Chondrocyte (in vitro differentiated cells): ENCODE measurements around the gene DCDC2B. TPM values are rescaled to one million over a fixed set of nuclear protein-coding genes. Genes with fewer than 3 reads are reported as not detected.

ENCODE experiments used
- DNase-seq: peaks from one replicate; pipeline ENCODE4 v3.0.0; 2021; ENCODE audit warnings: mixed read lengths, low spot score
- H3K27ac Mint-ChIP-seq: one replicate; pipeline ENCODE4 v1.8.0; 2021; ENCODE audit warnings: mild to moderate bottlenecking, moderate library complexity, mixed read lengths; ENCODE audit not compliant: unreplicated experiment
- H3K27me3 Mint-ChIP-seq: 2 replicates; pipeline ENCODE4 v1.8.0; 2021; ENCODE audit warnings: low read depth, mixed read lengths
- H3K36me3 Mint-ChIP-seq: 2 replicates; pipeline ENCODE4 v1.8.0; 2021; ENCODE audit warnings: low read depth, mixed read lengths
- H3K4me1 Mint-ChIP-seq: 2 replicates; pipeline ENCODE4 v1.8.0; 2021; ENCODE audit warnings: low read depth, mild to moderate bottlenecking, mixed read lengths
- H3K4me3 Mint-ChIP-seq: one replicate; pipeline ENCODE4 v1.8.0; 2021; ENCODE audit warnings: mild to moderate bottlenecking, moderate library complexity, mixed read lengths; ENCODE audit not compliant: unreplicated experiment
- H3K9me3 Mint-ChIP-seq: 2 replicates; pipeline ENCODE4 v1.8.0; 2021; ENCODE audit warnings: low read depth, mixed read lengths
- CTCF ChIP-seq: fragments of 200-600 bp; sonication (generic); IDR thresholded peaks from 2 replicates; pipeline ENCODE4 v1.5.0; 2021; ENCODE audit warnings: antibody characterized with exemption, mild to moderate bottlenecking, moderate library complexity
- total RNA-seq: library from RNA; stranded (reverse); gene quantifications from 3 replicates; pipeline ENCODE4 v1.2.1, GENCODE V29; 2021

DCDC2B gene
- total RNA-seq, 1 donor from 2014 or later: not detected

GRCh38 chr1:32187850-32188249 lies 21.0 kb upstream of the DCDC2B start:
- no peaks in the 10 kb centered on the region for H3K9me3 Mint-ChIP-seq
- H3K4me3 Mint-ChIP-seq: no peak overlapping the region
- H3K27me3 Mint-ChIP-seq: no peaks in the 10 kb centered on the region
- H3K4me1 Mint-ChIP-seq: peaks cover 27% of the 10 kb centered on the region
- DNase-seq: no peak
- no peak for TF ChIP-seq CTCF
- H3K27ac Mint-ChIP-seq: no peak overlapping the region
- H3K36me3 Mint-ChIP-seq: peaks cover 51% of the 10 kb centered on the region

- H3K9me3 Mint-ChIP-seq: no peaks in the 10 kb centered on the region
- TF ChIP-seq CTCF: no peak
- no peak for DNase-seq
- H3K4me1 Mint-ChIP-seq: peaks cover 11% of the 10 kb centered on the region
- peak overlapping the region; percentile 71 for H3K27ac Mint-ChIP-seq
- H3K36me3 Mint-ChIP-seq: peaks cover 64% of the 10 kb centered on the region
- H3K27me3 Mint-ChIP-seq: no peaks in the 10 kb centered on the region
- no peak overlapping the region for H3K4me3 Mint-ChIP-seq
Observed at GRCh38 chr1:32192220-32192948, 16.5 kb upstream of the DCDC2B start.

- H3K36me3 Mint-ChIP-seq: peaks cover 58% of the 10 kb centered on the region
- H3K27ac Mint-ChIP-seq: peak overlapping the region; percentile 17
- H3K9me3 Mint-ChIP-seq: no peaks in the 10 kb centered on the region
- no peaks in the 10 kb centered on the region for H3K27me3 Mint-ChIP-seq
- TF ChIP-seq CTCF: no peak
- H3K4me3 Mint-ChIP-seq: no peak overlapping the region
- no peak for DNase-seq
- H3K4me1 Mint-ChIP-seq: peaks cover 32% of the 10 kb centered on the region
Observed at GRCh38 chr1:32194984-32195383, 13.9 kb upstream of the DCDC2B start.

GRCh38 chr1:32195531-32195930 lies 13.4 kb upstream of the DCDC2B start:
- peak overlapping the region; percentile 17 for H3K27ac Mint-ChIP-seq
- H3K9me3 Mint-ChIP-seq: no peaks in the 10 kb centered on the region
- peaks cover 56% of the 10 kb centered on the region for H3K36me3 Mint-ChIP-seq
- TF ChIP-seq CTCF: no peak
- H3K27me3 Mint-ChIP-seq: no peaks in the 10 kb centered on the region
- DNase-seq: no peak
- no peak overlapping the region for H3K4me3 Mint-ChIP-seq
- H3K4me1 Mint-ChIP-seq: peaks cover 36% of the 10 kb centered on the region

GRCh38 chr1:32195972-32196823 lies 12.7 kb upstream of the DCDC2B start:
- no peak for DNase-seq
- peaks cover 36% of the 10 kb centered on the region for H3K4me1 Mint-ChIP-seq
- TF ChIP-seq CTCF: no peak
- H3K27ac Mint-ChIP-seq: peak overlapping the region; percentile 27
- no peaks in the 10 kb centered on the region for H3K27me3 Mint-ChIP-seq
- H3K36me3 Mint-ChIP-seq: peaks cover 53% of the 10 kb centered on the region
- no peaks in the 10 kb centered on the region for H3K9me3 Mint-ChIP-seq
- H3K4me3 Mint-ChIP-seq: no peak overlapping the region
